ENCODE data around the gene AOPEP. TPM values are rescaled to one million over a fixed set of nuclear protein-coding genes. Genes with fewer than 3 reads are reported as not detected.

Gene AOPEP
- polyA plus RNA-seq, 2 of the 4 experiments (the other 2 are of a cell fraction): 226 to 266 TPM

DNA sequence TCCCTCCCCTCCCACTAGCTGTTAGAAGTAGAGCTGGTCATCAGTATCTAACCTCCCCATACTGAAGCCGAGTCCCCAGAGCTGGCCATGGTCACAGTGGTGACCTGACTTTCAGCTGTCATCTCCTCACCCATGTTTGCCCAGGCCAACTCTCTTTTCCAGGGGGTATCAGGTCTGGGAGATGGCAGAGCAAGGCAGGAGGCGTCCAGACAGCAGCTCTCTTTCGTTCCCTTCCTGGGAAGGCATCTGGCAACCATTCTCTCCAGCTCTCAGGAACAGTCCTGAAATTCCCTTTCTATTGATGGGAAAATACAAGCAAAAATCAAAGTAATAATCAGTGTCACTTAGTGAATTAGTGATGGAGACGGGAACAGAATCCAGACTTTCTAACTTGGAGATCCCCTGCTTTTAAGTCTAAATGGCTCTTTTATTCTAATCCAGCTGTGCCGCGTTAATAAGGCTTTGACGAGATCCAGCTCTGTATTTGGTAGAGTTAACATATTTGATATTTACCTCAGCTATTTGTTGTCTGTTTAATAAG, 21.3 kb upstream of the AOPEP start (continued):
- TF ChIP-seq, protein P1, sequence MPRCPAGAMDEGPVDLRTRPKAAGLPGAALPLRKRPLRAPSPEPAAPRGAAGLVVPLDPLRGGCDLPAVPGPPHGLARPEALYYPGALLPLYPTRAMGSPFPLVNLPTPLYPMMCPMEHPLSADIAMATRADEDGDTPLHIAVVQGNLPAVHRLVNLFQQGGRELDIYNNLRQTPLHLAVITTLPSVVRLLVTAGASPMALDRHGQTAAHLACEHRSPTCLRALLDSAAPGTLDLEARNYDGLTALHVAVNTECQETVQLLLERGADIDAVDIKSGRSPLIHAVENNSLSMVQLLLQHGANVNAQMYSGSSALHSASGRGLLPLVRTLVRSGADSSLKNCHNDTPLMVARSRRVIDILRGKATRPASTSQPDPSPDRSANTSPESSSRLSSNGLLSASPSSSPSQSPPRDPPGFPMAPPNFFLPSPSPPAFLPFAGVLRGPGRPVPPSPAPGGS (IDR thresholded peaks at IDR 0.05): no peak
- TF ChIP-seq FOXS1 (CRISPR knock-in tag; IDR thresholded peaks at IDR 0.05): no peak

GRCh38 chr9:94706922-94707321, 19.6 kb upstream of the AOPEP start:
- CTCF ChIA-PET: interaction anchor here (1.2 to 1.4 kb wide), 2 partner anchors 26 to 60 kb away, joined by 3 to 8 read pairs; no protein-coding TSS in a partner anchor
- no peak for FAIRE-seq

More at GRCh38 chr9:94706922-94707321, 19.6 kb upstream of the AOPEP start:
- DNase-seq (ENCODE audit: low read depth in 1 of 2, low spot score in 1 of 2) (no peak), ATAC-seq (no peak)
- Histone ChIP-seq H3K4me2 (no peak overlapping the region), H3K27ac (no peak overlapping the region), H3K4me1 (peaks cover 8% of the 10 kb centered on the region), H3K9me3 (no peaks in the 10 kb centered on the region), H3K4me3 (no peak overlapping the region)
- POLR2A ChIA-PET: no interaction called here
- 64% methylated on average over 5 of the region's 5 CpGs for WGBS (ENCODE audit: missing lambda C conversion rate)
- no peak for TF ChIP-seq PBX3 (IDR thresholded peaks at IDR 0.05)
- no peak for TF ChIP-seq POLR2AphosphoS2 (conservative IDR thresholded peaks at IDR 0.05; ENCODE audit: low read length)
- TF ChIP-seq REST (IDR thresholded peaks at IDR 0.05): no peak
- TF ChIP-seq HDAC2 (IDR thresholded peaks at IDR 0.05): no peak
- no peak for TF ChIP-seq ESRRA (IDR thresholded peaks at IDR 0.05; ENCODE audit: borderline replicate concordance, low read length)
- TF ChIP-seq POLR2A (IDR thresholded peaks at IDR 0.05; ENCODE audit: low read length): no peak
- no peak for TF ChIP-seq RCOR1 (IDR thresholded peaks at IDR 0.05; ENCODE audit: low read depth, low read length)
- TF ChIP-seq FOSB (CRISPR knock-in tag; IDR thresholded peaks at IDR 0.05): no peak
- no peak for TF ChIP-seq USF2 (IDR thresholded peaks at IDR 0.05)
- no peak for TF ChIP-seq FOXS1 (CRISPR knock-in tag; IDR thresholded peaks at IDR 0.05)
- no peak for TF ChIP-seq EHMT2 (IDR thresholded peaks at IDR 0.05; ENCODE audit: low read depth)
- no peak for TF ChIP-seq ZNF302 (CRISPR knock-in tag; IDR thresholded peaks at IDR 0.05)
- no peak for TF ChIP-seq SMC3 (IDR thresholded peaks at IDR 0.05)
- no peak for TF ChIP-seq BHLHE40 (IDR thresholded peaks at IDR 0.05; ENCODE audit: low read depth, low read length)
- TF ChIP-seq CBX2 (IDR thresholded peaks at IDR 0.05; ENCODE audit: borderline replicate concordance, low read depth): no peak
